Left lobe of liver (tissue), 2 donors: ENCODE measurements around the gene NRXN3. TPM values are rescaled to one million over a fixed set of nuclear protein-coding genes. Genes with fewer than 3 reads are reported as not detected.

Experiments used
- ATAC-seq: fragments of 200-7000 bp; cut with Tn5 transposase; one replicate; pipeline ENCODE4 v1.9.1; 2020; ENCODE audit warnings: mild to moderate bottlenecking, moderate library complexity
- DNase-seq: peaks from one replicate; pipeline ENCODE4 v3.0.0-alpha.2; 2020; ENCODE audit warnings: low spot score
- total RNA-seq: library from RNA; stranded (reverse); gene quantifications from one replicate; pipeline ENCODE4 v1.2.1, GENCODE V29; 2021
- donor health status: DM: no; HTN: no; CAD: no; lungs with moderate emphysema.
- donor health status: DM: no; HTN: yes; CAD: no.

The NRXN3 gene
- total RNA-seq, 1 donor from 2014 or later: 0.20 TPM

GRCh38 chr14:79629411-79630287 is 1459.5 kb downstream of the NRXN3 start:
- DNase-seq (no peak), ATAC-seq (no peak)

- ATAC-seq (no peak), DNase-seq (no peak)
These were observed 1460.3 kb downstream of the NRXN3 start for GRCh38 chr14:79630288-79630960.

GRCh38 chr14:79631276-79631675 is 1461.1 kb downstream of the NRXN3 start:
- ATAC-seq: no peak
- no peak for DNase-seq

GRCh38 chr14:79638672-79639266 is 1468.6 kb downstream of the NRXN3 start:
- no peak for ATAC-seq
- no peak for DNase-seq

- no peak for DNase-seq
- no peak for ATAC-seq
These were observed 1469.4 kb downstream of the NRXN3 start for GRCh38 chr14:79639613-79640012.

- no peak for DNase-seq
These were observed 1471.2 kb downstream of the NRXN3 start for GRCh38 chr14:79641371-79641770.

GRCh38 chr14:79643132-79643531 is 1473.0 kb downstream of the NRXN3 start:
- DNase-seq: no peak
- no peak for ATAC-seq

More at GRCh38 chr14:79641371-79641770, 1471.2 kb downstream of the NRXN3 start:
- no peak for ATAC-seq

- no peak for ATAC-seq
These were observed 1475.7 kb downstream of the NRXN3 start for GRCh38 chr14:79645753-79646362.

GRCh38 chr14:79649856-79650255 is 1479.7 kb downstream of the NRXN3 start:
- no peak for ATAC-seq
- no peak for DNase-seq

More at GRCh38 chr14:79645753-79646362, 1475.7 kb downstream of the NRXN3 start:
- DNase-seq: no peak

- ATAC-seq (no peak), DNase-seq (no peak)
These were observed 1482.5 kb downstream of the NRXN3 start for GRCh38 chr14:79652513-79653307.

GRCh38 chr14:79656056-79656455 is 1485.9 kb downstream of the NRXN3 start:
- ATAC-seq: no peak
- no peak for DNase-seq

- ATAC-seq: no peak
- no peak for DNase-seq
These were observed 1486.3 kb downstream of the NRXN3 start for GRCh38 chr14:79656496-79656895.

- ATAC-seq (no peak), DNase-seq (no peak)
These were observed 1488.0 kb downstream of the NRXN3 start for GRCh38 chr14:79658221-79658620.

- ATAC-seq (no peak), DNase-seq (no peak)
These were observed 1488.6 kb downstream of the NRXN3 start for GRCh38 chr14:79658769-79659168.

GRCh38 chr14:79660053-79660939 is 1490.1 kb downstream of the NRXN3 start:
- ATAC-seq: no peak
- no peak for DNase-seq

- no peak for ATAC-seq
- DNase-seq: no peak
These were observed 1491.6 kb downstream of the NRXN3 start for GRCh38 chr14:79661752-79662151.

- no peak for DNase-seq
- no peak for ATAC-seq
These were observed 1493.3 kb downstream of the NRXN3 start for GRCh38 chr14:79663453-79663852.

- ATAC-seq: no peak
- no peak for DNase-seq
These were observed 1495.4 kb downstream of the NRXN3 start for GRCh38 chr14:79665556-79665955.

- ATAC-seq (no peak), DNase-seq (no peak)
These were observed 1498.8 kb downstream of the NRXN3 start for GRCh38 chr14:79668951-79669350.
